ENCODE measurements around the gene VMAC. TPM values are rescaled to one million over a fixed set of nuclear protein-coding genes. Genes with fewer than 3 reads are reported as not detected.
A peak's percentile ranks its signal among the peaks of the same experiment; 100 is the strongest.

Gene VMAC
- total and polyA plus RNA-seq, 8 donors, result 3.6 to 60.8 (median 6.7) TPM

GRCh38 chr19:5934069-5934401, 29.4 kb downstream of the VMAC start:
- Histone ChIP-seq H3K27ac (peak overlapping the region in 4 of 5 donors; percentile 38 to 78 (median 68)), H3K4me3 (no peak overlapping the region), H3K27me3 (no peaks in the 10 kb centered on the region), H3K4me1 (peaks cover 6 to 80% (median 44%) of the 10 kb centered on the region in 4 donors), H3K9me3 (no peaks in the 10 kb centered on the region), H3K36me3 (peaks cover 30 to 94% (median 82%) of the 10 kb centered on the region in 4 donors)
- DNase-seq, result no peak
- WGBS, 5 donors, result 78 to 93% (median 84%) methylated on average over 5 of the region's 5 CpGs
- TF ChIP-seq EP300 (IDR thresholded peaks at IDR 0.05) (no peak), CTCF (IDR thresholded peaks at IDR 0.05) (no peak), POLR2AphosphoS5 (IDR thresholded peaks at IDR 0.05) (no peak), POLR2A (IDR thresholded peaks at IDR 0.05) (no peak)
- intact Hi-C loops (cut with DNase I; ENCODE audit: low total_unique reads), result no loop called here

GRCh38 chr19:5934774-5935472, 30.3 kb downstream of the VMAC start:
- intact Hi-C loops (cut with DNase I; ENCODE audit: low total_unique reads), result no loop called here
- H3K27me3 ChIP-seq, result no peaks in the 10 kb centered on the region
- peak overlapping the region; percentile 4 to 78 (median 57) for H3K27ac ChIP-seq
- H3K36me3 ChIP-seq, result peaks cover 25 to 94% (median 82%) of the 10 kb centered on the region in 4 donors
- no peak overlapping the region for H3K4me3 ChIP-seq
- 63 to 81% (median 76%) methylated on average over 16 of the region's 16 CpGs for WGBS, 5 donors
- TF ChIP-seq EP300 (IDR thresholded peaks at IDR 0.05), result no peak
- no peak for TF ChIP-seq CTCF (IDR thresholded peaks at IDR 0.05)
- TF ChIP-seq POLR2AphosphoS5 (IDR thresholded peaks at IDR 0.05), result no peak
- no peak for TF ChIP-seq POLR2A (IDR thresholded peaks at IDR 0.05)
- H3K9me3 ChIP-seq, result no peaks in the 10 kb centered on the region
- H3K4me1 ChIP-seq, result peaks cover 6 to 77% (median 40%) of the 10 kb centered on the region in 4 donors
- DNase-seq, result peak in 1 of 2 donors; percentile 75

- TF ChIP-seq POLR2A (IDR thresholded peaks at IDR 0.05) (no peak), POLR2AphosphoS5 (IDR thresholded peaks at IDR 0.05) (no peak), CTCF (IDR thresholded peaks at IDR 0.05) (no peak), EP300 (IDR thresholded peaks at IDR 0.05) (no peak)
- H3K4me3 ChIP-seq, result no peak overlapping the region
- DNase-seq, result no peak
- 74 to 83% (median 80%) methylated on average over 20 to 25 of the region's 25 CpGs for WGBS, 5 donors
- no peaks in the 10 kb centered on the region for H3K9me3 ChIP-seq
- H3K4me1 ChIP-seq, result peaks cover 6 to 71% (median 38%) of the 10 kb centered on the region in 4 donors
- H3K36me3 ChIP-seq, result peaks cover 32 to 94% (median 82%) of the 10 kb centered on the region in 4 donors
- H3K27me3 ChIP-seq, result no peaks in the 10 kb centered on the region
- intact Hi-C loops (cut with DNase I; ENCODE audit: low total_unique reads), result no loop called here
- H3K27ac ChIP-seq, result peak overlapping the region in 4 of 5 donors; percentile 38 to 78 (median 68)
Observed at GRCh38 chr19:5935473-5936291, 31.0 kb downstream of the VMAC start.

- peak overlapping the region in 2 of 5 donors; percentile 78 for H3K27ac ChIP-seq
- DNase-seq, result peak in 1 of 2 donors; percentile 58
Observed at GRCh38 chr19:5936292-5936592, 31.6 kb downstream of the VMAC start.

More at GRCh38 chr19:5936292-5936592, 31.6 kb downstream of the VMAC start:
- intact Hi-C loops (cut with DNase I; ENCODE audit: low total_unique reads), result no loop called here
- WGBS, 5 donors, result 78 to 88% (median 85%) methylated on average over 9 of the region's 9 CpGs
- TF ChIP-seq POLR2A (IDR thresholded peaks at IDR 0.05) (no peak), POLR2AphosphoS5 (IDR thresholded peaks at IDR 0.05) (no peak), CTCF (IDR thresholded peaks at IDR 0.05) (no peak), EP300 (IDR thresholded peaks at IDR 0.05) (no peak)
- Histone ChIP-seq H3K9me3 (no peaks in the 10 kb centered on the region), H3K4me1 (peaks cover 6 to 73% (median 38%) of the 10 kb centered on the region in 4 donors), H3K4me3 (no peak overlapping the region), H3K27me3 (no peaks in the 10 kb centered on the region), H3K36me3 (peaks cover 33 to 94% (median 82%) of the 10 kb centered on the region in 4 donors)

Data from stomach (tissue), 9 donors.